NCI-H524 (cell line): ENCODE measurements around the gene BET1L.

Source experiments
- DNase-seq, 2 experiments: peaks; one replicate each; lab custom pipeline; 2025; lab: John Stamatoyannopoulos, UW

Gene BET1L

GRCh38 chr11:210122-210802 lies 3.1 kb upstream of the BET1L start:
- DNase-seq = no peak

- no peak for DNase-seq
These were observed 2.3 kb upstream of the BET1L start for GRCh38 chr11:209275-210121.

- no peak for DNase-seq
These were observed 1.7 kb upstream of the BET1L start for GRCh38 chr11:208917-209260.

GRCh38 chr11:208181-208916 lies 1.1 kb upstream of the BET1L start:
- DNase-seq = peak; percentile 29 to 55

- DNase-seq = no peak
These were observed 623 bp upstream of the BET1L start for GRCh38 chr11:207863-208180.

GRCh38 chr11:206526-207207 lies 532 bp downstream of the BET1L start:
- no peak for DNase-seq

- no peak for DNase-seq
These were observed 1.2 kb downstream of the BET1L start for GRCh38 chr11:206002-206384.

GRCh38 chr11:205221-206001 lies 1.8 kb downstream of the BET1L start:
- DNase-seq = no peak

- DNase-seq = no peak
These were observed 2.6 kb downstream of the BET1L start for GRCh38 chr11:204587-205109.

- DNase-seq = no peak
These were observed 3.1 kb downstream of the BET1L start for GRCh38 chr11:203945-204586.

- no peak for DNase-seq
These were observed 3.9 kb downstream of the BET1L start for GRCh38 chr11:203056-203944.

GRCh38 chr11:202490-202889 lies 4.7 kb downstream of the BET1L start:
- no peak for DNase-seq

GRCh38 chr11:201966-202365 lies 5.2 kb downstream of the BET1L start:
- DNase-seq = no peak

- DNase-seq = no peak
These were observed 6.8 kb downstream of the BET1L start for GRCh38 chr11:200224-201003.

- DNase-seq = no peak
These were observed 7.4 kb downstream of the BET1L start for GRCh38 chr11:199782-200181.

- no peak for DNase-seq
These were observed 8.1 kb downstream of the BET1L start for GRCh38 chr11:199004-199581.

GRCh38 chr11:198236-198806 lies 8.9 kb downstream of the BET1L start:
- no peak for DNase-seq

GRCh38 chr11:197741-198235 lies 9.4 kb downstream of the BET1L start:
- DNase-seq = no peak
